ENCODE measurements around the gene PTPRG. TPM values are rescaled to one million over a fixed set of nuclear protein-coding genes. Genes with fewer than 3 reads are reported as not detected.

PTPRG gene
- total RNA-seq, 1 donor from 2014 or later = 25.2 TPM

DNA sequence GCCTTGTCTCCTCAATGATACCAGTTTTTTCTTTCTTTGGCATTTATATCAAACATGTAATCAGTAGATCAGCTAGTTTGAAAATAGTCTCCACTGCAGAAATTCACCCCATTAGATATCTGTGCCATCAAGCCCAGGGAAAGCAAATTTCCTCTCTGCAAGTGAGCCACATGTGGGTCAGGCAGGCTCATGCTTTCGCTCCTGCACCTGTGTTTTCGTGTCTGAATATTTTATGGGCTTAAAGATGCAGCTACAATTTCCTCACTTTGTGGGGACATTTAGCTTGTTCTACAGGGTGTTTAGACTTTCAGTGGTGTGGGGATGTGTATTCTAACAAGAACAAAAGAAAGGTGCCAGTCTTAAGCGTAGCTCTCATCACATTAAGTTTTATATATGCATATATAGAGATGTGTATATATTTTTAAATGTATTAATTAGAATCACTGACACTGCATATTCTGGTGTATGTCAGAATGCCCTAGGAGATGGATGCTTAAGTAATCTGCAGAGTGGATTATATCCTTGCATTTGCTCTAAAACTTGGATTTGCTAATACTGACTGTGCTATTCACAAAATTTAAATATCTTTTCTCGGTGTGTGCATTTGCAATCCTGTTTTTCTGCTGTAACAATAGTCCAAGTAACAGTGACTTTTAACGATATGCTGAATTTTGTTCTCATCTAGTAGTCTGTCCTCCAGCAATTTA, 372.6 kb downstream of the PTPRG start:
- no peaks in the 10 kb centered on the region for H3K36me3 ChIP-seq (ENCODE audit: control insufficient read depth, insufficient read depth, low read length)
- no peaks in the 10 kb centered on the region for H3K27me3 ChIP-seq (ENCODE audit: control insufficient read depth, insufficient read depth, low read length)
- no peak for DNase-seq (ENCODE audit: low read depth)
- TF ChIP-seq, protein P1, sequence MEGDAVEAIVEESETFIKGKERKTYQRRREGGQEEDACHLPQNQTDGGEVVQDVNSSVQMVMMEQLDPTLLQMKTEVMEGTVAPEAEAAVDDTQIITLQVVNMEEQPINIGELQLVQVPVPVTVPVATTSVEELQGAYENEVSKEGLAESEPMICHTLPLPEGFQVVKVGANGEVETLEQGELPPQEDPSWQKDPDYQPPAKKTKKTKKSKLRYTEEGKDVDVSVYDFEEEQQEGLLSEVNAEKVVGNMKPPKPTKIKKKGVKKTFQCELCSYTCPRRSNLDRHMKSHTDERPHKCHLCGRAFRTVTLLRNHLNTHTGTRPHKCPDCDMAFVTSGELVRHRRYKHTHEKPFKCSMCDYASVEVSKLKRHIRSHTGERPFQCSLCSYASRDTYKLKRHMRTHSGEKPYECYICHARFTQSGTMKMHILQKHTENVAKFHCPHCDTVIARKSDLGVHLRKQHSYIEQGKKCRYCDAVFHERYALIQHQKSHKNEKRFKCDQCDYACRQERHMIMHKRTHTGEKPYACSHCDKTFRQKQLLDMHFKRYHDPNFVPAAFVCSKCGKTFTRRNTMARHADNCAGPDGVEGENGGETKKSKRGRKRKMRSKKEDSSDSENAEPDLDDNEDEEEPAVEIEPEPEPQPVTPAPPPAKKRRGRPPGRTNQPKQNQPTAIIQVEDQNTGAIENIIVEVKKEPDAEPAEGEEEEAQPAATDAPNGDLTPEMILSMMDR (IDR thresholded peaks at IDR 0.05; ENCODE audit: insufficient read depth, low read length, poor library complexity, severe bottlenecking) = no peak
- no peak overlapping the region for H3K4me3 ChIP-seq (ENCODE audit: low read depth, low read length)

DNA sequence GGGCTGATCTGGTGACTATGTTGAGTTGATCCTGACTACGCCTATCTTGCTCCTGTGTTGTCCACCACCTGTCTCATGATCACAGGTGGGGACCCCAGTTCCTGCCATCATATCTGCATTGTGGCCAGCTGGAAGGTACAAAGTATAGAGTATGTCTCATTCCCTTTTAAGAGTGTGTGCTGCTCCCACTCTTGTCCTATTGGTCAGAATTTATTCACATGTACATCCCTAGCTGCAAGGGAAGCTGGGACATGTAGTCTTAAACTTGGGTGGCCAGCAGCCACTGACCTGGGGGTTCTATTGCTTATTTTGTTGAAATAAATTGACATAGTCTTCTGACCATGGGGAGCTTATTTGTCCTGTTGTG, 373.1 kb downstream of the PTPRG start:
- H3K36me3 ChIP-seq (ENCODE audit: control insufficient read depth, insufficient read depth, low read length) = no peaks in the 10 kb centered on the region
- no peak overlapping the region for H3K4me3 ChIP-seq (ENCODE audit: low read depth, low read length)
- H3K27me3 ChIP-seq (ENCODE audit: control insufficient read depth, insufficient read depth, low read length) = no peaks in the 10 kb centered on the region
- TF ChIP-seq, protein P1 (IDR thresholded peaks at IDR 0.05; ENCODE audit: insufficient read depth, low read length, poor library complexity, severe bottlenecking) = no peak
- DNase-seq (ENCODE audit: low read depth) = no peak

GRCh38 chr3:61935814-61936213, 374.4 kb downstream of the PTPRG start:
- no peak for DNase-seq (ENCODE audit: low read depth)
- H3K4me3 ChIP-seq (ENCODE audit: low read depth, low read length) = no peak overlapping the region
- H3K27me3 ChIP-seq (ENCODE audit: control insufficient read depth, insufficient read depth, low read length) = no peaks in the 10 kb centered on the region
- no peaks in the 10 kb centered on the region for H3K36me3 ChIP-seq (ENCODE audit: control insufficient read depth, insufficient read depth, low read length)
- TF ChIP-seq, protein P1 (IDR thresholded peaks at IDR 0.05; ENCODE audit: insufficient read depth, low read length, poor library complexity, severe bottlenecking) = no peak

GRCh38 chr3:61936344-61936937, 375.1 kb downstream of the PTPRG start:
- TF ChIP-seq, protein P1 (IDR thresholded peaks at IDR 0.05; ENCODE audit: insufficient read depth, low read length, poor library complexity, severe bottlenecking) = peak; percentile 60
- DNase-seq (ENCODE audit: low read depth) = no peak

DNA sequence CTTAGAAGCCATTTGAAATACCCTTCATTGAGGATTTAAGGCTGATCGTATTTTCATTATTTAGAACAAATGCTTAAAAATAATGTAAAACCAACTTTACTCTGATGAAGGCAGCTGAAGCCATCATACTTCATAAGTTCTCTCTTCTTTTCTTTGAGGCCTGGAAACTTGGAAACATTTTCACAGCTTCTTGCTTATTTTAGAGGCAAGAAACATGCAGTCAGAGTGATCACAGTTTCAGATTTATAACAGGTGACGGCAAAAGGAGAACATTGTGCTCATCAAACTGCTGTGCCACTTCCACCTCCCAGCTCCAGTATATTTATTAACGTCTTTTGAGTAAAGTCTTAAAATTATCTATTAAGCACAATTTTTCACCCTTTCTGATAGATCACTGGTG, 376.1 kb downstream of the PTPRG start:
- Histone ChIP-seq H3K36me3 (ENCODE audit: control insufficient read depth, insufficient read depth, low read length) (no peaks in the 10 kb centered on the region), H3K27me3 (ENCODE audit: control insufficient read depth, insufficient read depth, low read length) (no peaks in the 10 kb centered on the region), H3K4me3 (ENCODE audit: low read depth, low read length) (no peak overlapping the region)
- TF ChIP-seq, protein P1 (IDR thresholded peaks at IDR 0.05; ENCODE audit: insufficient read depth, low read length, poor library complexity, severe bottlenecking) = no peak
- DNase-seq (ENCODE audit: low read depth) = no peak

More at GRCh38 chr3:61936344-61936937, 375.1 kb downstream of the PTPRG start:
- H3K36me3 ChIP-seq (ENCODE audit: control insufficient read depth, insufficient read depth, low read length) = no peaks in the 10 kb centered on the region
- H3K4me3 ChIP-seq (ENCODE audit: low read depth, low read length) = no peak overlapping the region
- no peaks in the 10 kb centered on the region for H3K27me3 ChIP-seq (ENCODE audit: control insufficient read depth, insufficient read depth, low read length)
